K562 (cell line): ENCODE results near the gene LINS1.

ENCODE experiments used
- CTCF ChIP-seq, 3 experiments: IDR thresholded peaks in 2 of 3; conservative IDR thresholded peaks in 1 of 3; 2 replicates each; pipeline ENCODE4 v1.5.1; 2011 to 2012; ENCODE audit warnings: low read length in 3 of 3, mild to moderate bottlenecking in 3 of 3, control low read depth in 2 of 3, improper control_type of control experiment in 1 of 3, inconsistent platforms in 1 of 3, low read depth in 1 of 3, mixed read lengths in 1 of 3, moderate library complexity in 1 of 3; ENCODE audit not compliant: insufficient read depth in 2 of 3
- SAFB2 ChIP-seq: fragments of 200-400 bp; formaldehyde crosslinking; IDR thresholded peaks from 2 replicates; pipeline ENCODE4 v1.6.1; 2018; ENCODE audit warnings: borderline replicate concordance, low read length, low read depth, moderate library complexity; ENCODE audit not compliant: severe bottlenecking
- SMC3 ChIP-seq: conservative IDR thresholded peaks from 2 replicates; pipeline ENCODE4 v1.6.1; 2011; ENCODE audit warnings: low read depth, low read length, improper control_type of control experiment; ENCODE audit not compliant: insufficient read depth

DNA sequence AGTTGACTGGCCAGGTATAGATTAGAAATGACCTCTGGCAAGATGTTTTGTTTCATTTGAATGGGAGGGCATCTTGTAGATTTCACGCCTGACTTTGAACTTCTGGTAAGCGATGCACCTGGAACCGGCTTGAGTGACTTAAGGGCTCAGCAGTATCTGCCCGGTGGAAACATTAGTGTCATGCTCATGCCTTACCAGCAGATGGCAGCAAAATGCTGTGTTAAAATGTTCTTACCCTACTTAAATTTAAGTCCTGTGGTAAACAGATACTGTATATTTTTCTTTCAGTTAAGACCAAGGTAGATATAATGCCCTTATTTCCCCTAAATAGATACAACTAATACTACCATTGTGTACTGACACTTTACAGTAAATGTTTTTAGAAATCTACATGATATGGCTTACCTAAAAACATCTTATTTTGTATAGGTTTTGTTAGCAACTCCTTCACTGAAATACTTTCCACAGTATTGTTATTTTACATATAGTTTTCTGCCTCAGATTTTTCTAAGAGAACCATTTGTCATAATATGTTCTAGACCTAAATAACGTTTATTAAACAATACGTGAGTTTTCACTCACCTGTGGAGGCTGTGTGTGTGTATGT lies 25.9 kb upstream of the LINS1 start:
- TF ChIP-seq SAFB2: no peak
- TF ChIP-seq SMC3: peak; percentile 49; the same call in 1 of the 2 replicates
- TF ChIP-seq CTCF (IDR thresholded peaks at IDR 0.05 in 2 of 3, conservative IDR thresholded peaks at IDR 0.05 in 1 of 3; ENCODE audit: insufficient read depth in 2 of 3, low read depth in 1 of 3, low read length in 3 of 3): peak; percentile 55 to 85 (median 78)
